HAP-1 (cell line): ENCODE data around the gene C21orf58.

Source experiments
- DNase-seq, 2 experiments: peaks; one replicate each; pipeline ENCODE4 v3.0.0-alpha.2; 2016 to 2020; ENCODE audit warnings: low spot score in 2 of 2
- H3K27me3 ChIP-seq: fragments of 250-450 bp; sonication (Bioruptor Pico); 2 replicates; pipeline ENCODE4 v1.5.1; 2020; ENCODE audit warnings: low read depth, mild to moderate bottlenecking, moderate library complexity
- H3K36me3 ChIP-seq: fragments of 250-450 bp; sonication (Bioruptor Pico); replicated peaks from 2 replicates; pipeline ENCODE4 v1.5.1; 2020; ENCODE audit warnings: mild to moderate bottlenecking
- H3K4me1 ChIP-seq: fragments of 250-450 bp; sonication (Bioruptor Pico); 2 replicates; pipeline ENCODE4 v1.5.1; 2020; ENCODE audit warnings: mild to moderate bottlenecking
- H3K4me3 ChIP-seq: fragments of 250-450 bp; sonication (Bioruptor Pico); 2 replicates; pipeline ENCODE4 v1.5.1; 2020; ENCODE audit warnings: mild to moderate bottlenecking, moderate library complexity
- H3K9me3 ChIP-seq: fragments of 250-450 bp; sonication (Bioruptor Pico); 2 replicates; pipeline ENCODE4 v1.5.1; 2020; ENCODE audit warnings: mild to moderate bottlenecking, moderate library complexity
- in situ Hi-C: fragments of 300-500 bp; cut with MboI; formaldehyde crosslinking; loops from 3 replicates; pipeline ENCODE4 v1.14.3; 2020; ENCODE audit warnings: low sequenced_read_pairs, inconsistent platforms, mixed read lengths

The C21orf58 gene

DNA sequence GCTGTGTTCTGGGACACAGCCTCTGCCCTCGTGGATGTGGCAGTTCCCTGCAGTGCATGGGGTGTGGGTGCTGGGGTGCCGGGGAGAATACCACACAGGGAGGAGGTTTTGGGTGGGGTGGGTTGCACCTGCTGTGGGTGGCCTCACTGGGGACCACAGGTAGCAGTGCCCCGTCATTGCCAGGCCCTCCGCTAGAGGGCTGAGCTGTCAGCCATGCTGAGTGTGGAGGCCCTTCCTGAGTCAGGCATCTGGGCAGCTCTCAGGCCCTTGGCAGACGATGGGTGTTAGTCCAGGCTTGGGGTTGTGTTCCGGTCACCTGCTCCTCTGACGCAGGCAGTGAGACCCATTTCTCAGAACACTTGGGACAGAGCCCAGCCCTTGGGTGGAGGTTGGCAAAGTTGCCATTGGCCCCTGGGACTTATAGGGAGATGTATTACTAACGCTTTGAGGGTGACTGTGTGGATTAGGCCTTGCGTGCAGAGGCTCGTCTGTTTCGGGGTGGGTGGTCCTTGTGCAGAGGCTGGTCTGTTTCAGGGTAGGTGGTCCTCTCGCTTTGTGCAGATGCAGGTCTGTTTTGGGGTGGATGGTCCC, 24.2 kb upstream of the C21orf58 start:
- no peaks in the 10 kb centered on the region for H3K27me3 ChIP-seq
- no peak for DNase-seq
- H3K4me3 ChIP-seq, result no peak overlapping the region
- peaks cover 63% of the 10 kb centered on the region for H3K36me3 ChIP-seq
- H3K4me1 ChIP-seq, result no peaks in the 10 kb centered on the region
- in situ Hi-C loops, result no loop called here
- H3K9me3 ChIP-seq, result no peaks in the 10 kb centered on the region

DNA sequence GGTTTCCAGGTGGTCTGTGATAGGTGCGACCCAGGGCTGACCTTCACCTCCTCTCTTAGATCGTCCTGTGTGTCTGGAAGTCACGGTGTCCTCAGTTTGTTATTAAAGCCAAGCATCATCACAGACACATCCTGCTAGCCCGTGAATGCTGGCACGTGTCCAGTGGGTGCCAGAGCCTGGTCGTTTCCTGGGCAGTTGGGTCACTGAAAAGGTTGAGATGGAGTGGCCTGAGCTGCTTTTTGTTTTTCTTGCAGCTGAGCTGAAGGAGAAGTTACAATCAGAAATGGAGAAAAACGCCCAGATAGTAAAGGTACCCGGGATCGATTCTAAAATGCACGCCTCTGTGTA, 23.5 kb upstream of the C21orf58 start:
- Histone ChIP-seq H3K27me3 (no peaks in the 10 kb centered on the region), H3K4me3 (no peak overlapping the region), H3K36me3 (peaks cover 56% of the 10 kb centered on the region), H3K4me1 (no peaks in the 10 kb centered on the region), H3K9me3 (no peaks in the 10 kb centered on the region)
- DNase-seq, result no peak
- in situ Hi-C loops, result no loop called here

DNA sequence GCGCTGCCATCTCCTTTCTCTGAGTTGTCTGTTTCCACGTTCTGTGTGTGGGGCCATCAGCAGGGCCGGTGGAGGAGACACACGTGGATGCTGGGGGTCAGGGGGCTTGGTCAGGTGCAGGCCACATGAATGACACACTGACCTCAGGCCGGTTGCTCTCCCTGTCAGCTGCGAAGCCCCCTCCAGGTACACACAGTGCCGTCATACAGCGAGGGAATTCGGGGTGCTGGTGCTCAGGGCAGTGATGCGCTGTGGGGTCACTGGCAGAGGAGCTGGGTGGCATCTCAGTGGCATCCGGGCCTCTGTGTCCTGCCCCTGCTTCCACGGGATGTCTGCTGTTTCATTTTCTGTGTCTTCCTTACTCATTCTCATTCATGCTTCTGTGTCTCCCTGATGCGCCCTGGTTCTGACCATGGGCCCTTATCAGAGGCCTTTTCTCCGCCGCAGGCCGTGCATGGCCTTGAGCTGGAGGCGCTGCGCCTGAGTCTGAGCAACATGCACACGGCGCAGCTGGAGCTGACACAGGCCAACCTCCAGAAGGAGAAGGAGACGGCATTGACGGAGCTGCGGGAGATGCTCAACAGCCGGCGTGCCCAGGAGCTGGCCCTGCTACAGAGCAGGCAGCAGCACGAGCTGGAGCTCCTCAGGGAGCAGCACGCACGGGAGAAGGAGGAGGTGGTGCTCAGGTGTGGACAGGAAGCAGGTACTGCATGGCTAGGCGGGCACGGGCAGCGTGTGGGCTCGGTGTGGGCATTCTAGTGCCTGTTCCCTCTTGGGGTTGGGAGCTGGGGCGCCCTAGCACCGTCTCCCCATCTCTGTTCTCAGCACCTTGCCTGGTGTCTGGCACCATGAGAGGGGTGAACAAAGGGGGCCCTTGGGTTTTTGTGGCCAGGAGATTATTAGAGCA, 22.9 kb upstream of the C21orf58 start:
- in situ Hi-C loops, result no loop called here
- no peaks in the 10 kb centered on the region for H3K4me1 ChIP-seq
- H3K36me3 ChIP-seq, result peaks cover 55% of the 10 kb centered on the region
- no peak overlapping the region for H3K4me3 ChIP-seq
- no peaks in the 10 kb centered on the region for H3K9me3 ChIP-seq
- no peak for DNase-seq
- H3K27me3 ChIP-seq, result no peaks in the 10 kb centered on the region

- Histone ChIP-seq H3K9me3 (no peaks in the 10 kb centered on the region), H3K4me1 (no peaks in the 10 kb centered on the region), H3K36me3 (peaks cover 51% of the 10 kb centered on the region), H3K4me3 (no peak overlapping the region), H3K27me3 (no peaks in the 10 kb centered on the region)
- in situ Hi-C loops, result no loop called here
- no peak for DNase-seq
Measured at GRCh38 chr21:46345861-46346260, 22.2 kb upstream of the C21orf58 start.

DNA sequence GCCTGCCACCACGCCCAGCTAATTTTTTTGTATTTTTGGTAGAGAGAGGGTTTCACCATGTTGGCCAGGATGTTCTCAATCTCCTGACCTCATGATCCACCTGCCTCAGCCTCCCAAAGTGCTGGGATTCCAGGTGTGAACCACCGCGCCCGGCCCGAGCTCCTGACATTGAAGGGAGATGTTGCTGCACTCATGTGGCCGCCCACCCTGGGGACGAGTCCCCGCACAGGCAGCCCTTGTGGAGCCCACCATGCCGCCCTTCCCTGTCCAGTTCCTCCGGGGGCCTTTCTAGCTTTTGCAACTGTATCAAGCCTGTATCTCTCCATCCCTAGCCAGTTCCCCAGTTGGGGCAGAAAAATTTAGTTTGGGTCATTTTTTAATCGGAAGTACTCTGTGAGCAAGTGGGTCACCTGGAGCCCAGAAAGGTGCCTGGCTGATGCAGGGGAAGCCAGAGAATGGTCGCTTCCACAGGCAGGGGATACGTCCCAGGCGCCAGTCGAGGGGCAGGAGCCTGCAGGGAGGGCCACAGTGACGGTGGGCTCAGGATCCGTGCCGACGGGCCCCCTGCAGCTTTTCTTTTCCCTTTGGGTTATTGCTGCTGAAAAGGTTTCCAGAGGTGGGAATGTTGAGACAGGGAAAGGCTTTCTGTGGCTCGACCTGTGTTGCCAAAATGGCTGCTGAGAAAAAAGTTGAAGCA, 20.7 kb upstream of the C21orf58 start:
- no peaks in the 10 kb centered on the region for H3K9me3 ChIP-seq
- DNase-seq, result no peak
- no peaks in the 10 kb centered on the region for H3K4me1 ChIP-seq
- H3K36me3 ChIP-seq, result peaks cover 48% of the 10 kb centered on the region
- in situ Hi-C loops, result no loop called here
- no peaks in the 10 kb centered on the region for H3K27me3 ChIP-seq
- H3K4me3 ChIP-seq, result no peak overlapping the region

DNA sequence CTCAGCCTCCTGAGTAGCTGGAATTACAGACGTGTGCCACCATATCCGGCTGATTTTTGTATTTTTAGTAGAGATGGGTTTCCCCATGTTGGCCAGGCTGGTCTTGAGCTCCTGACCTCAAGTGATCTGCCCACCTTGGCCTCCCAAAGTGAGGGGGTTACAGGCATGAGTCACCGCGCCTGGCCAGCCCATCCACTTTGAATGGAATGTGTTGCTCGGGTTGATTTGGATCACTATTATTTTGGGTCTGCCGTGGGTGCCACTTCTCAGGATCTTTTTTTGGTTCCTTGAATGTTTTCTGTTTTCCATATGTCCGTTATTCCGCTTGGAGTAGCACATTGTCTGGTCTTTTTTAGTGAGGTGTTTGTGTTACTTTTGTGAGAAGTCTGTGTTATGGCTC, 17.3 kb upstream of the C21orf58 start:
- Histone ChIP-seq H3K9me3 (no peaks in the 10 kb centered on the region), H3K27me3 (no peaks in the 10 kb centered on the region), H3K4me3 (no peak overlapping the region), H3K36me3 (peaks cover 54% of the 10 kb centered on the region), H3K4me1 (no peaks in the 10 kb centered on the region)
- no peak for DNase-seq
- in situ Hi-C loops, result no loop called here

DNA sequence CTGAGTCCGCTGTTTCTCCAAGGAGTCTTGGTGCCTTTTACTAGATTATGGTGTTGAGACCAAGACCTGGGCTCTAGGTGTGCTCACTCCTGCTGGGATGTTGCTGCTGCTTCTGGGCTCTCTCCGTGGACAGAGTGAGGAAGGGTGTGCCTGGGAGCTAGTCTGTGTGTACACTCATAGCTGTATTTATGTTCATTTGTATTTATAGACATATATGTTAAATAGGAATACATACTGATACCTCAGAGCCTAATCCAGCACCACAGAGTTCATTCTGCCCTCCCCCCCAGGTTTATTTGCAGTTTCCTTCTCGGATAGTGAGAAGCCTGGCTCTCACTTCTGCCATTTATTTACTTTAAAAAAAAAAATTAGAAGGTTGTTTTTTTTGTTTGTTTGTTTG, 12.9 kb upstream of the C21orf58 start:
- no peak overlapping the region for H3K4me3 ChIP-seq
- no peak for DNase-seq
- in situ Hi-C loops, result no loop called here
- no peaks in the 10 kb centered on the region for H3K27me3 ChIP-seq
- no peaks in the 10 kb centered on the region for H3K4me1 ChIP-seq
- H3K9me3 ChIP-seq, result no peaks in the 10 kb centered on the region
- peaks cover 63% of the 10 kb centered on the region for H3K36me3 ChIP-seq

DNA sequence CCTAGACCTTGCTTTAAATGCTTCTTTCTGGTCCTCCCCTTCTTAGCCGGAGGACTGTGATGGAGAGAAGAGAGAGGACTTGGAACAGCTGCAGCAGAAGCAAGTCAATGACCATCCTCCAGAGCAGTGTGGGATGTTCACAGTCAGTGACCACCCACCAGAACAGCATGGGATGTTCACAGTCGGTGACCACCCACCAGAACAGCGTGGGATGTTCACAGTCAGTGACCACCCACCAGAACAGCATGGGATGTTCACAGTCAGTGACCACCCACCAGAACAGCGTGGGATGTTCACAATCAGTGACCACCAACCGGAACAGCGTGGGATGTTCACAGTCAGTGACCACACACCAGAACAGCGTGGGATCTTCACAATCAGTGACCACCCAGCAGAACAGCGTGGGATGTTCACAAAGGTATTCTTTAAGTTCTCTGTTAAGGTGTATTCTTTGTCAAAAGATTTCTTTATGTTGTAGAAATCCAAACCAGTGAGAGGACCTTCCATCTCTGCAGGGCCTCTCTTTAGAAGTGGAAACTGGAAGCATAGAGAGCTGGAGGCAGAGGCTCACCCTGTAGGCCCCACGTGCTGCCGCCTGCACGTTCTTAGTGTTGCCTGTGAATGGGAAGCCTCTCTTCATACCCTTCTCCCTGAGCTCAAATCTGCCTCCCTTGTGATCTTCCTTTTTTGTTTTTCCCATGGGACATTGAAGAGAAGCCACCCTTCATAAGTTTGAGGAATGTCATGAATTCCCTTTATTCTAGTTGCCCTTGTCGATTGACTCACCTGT, 10.9 kb upstream of the C21orf58 start:
- DNase-seq, result no peak
- H3K4me3 ChIP-seq, result no peak overlapping the region
- no peaks in the 10 kb centered on the region for H3K4me1 ChIP-seq
- H3K9me3 ChIP-seq, result no peaks in the 10 kb centered on the region
- in situ Hi-C loops, result no loop called here
- H3K27me3 ChIP-seq, result no peaks in the 10 kb centered on the region
- peaks cover 71% of the 10 kb centered on the region for H3K36me3 ChIP-seq

DNA sequence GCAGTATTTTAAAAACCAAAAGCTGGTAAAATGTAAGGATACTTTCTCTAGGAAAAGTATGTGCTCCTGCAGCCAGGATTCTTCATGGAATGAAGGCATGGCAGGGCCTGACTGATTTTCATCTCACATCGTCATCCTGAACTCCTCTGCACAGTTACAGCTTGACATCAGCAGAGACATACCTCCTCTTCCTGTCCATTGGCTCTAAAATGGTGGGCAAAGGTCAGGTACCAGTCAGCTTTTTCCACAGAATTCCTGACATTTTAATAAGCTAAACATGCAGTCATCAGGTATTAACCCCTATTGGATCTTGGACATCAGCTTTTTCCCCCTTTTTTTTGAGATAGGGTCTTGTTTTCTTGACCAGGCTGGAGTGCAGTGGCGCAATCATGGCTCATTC, 6.1 kb upstream of the C21orf58 start:
- H3K36me3 ChIP-seq, result peaks cover 48% of the 10 kb centered on the region
- DNase-seq, result no peak
- H3K27me3 ChIP-seq, result no peaks in the 10 kb centered on the region
- H3K4me1 ChIP-seq, result no peaks in the 10 kb centered on the region; the same call in none of the 2 replicates
- in situ Hi-C loops, result no loop called here
- no peaks in the 10 kb centered on the region for H3K9me3 ChIP-seq
- no peak overlapping the region for H3K4me3 ChIP-seq

- H3K27me3 ChIP-seq, result no peaks in the 10 kb centered on the region
- peaks cover 51% of the 10 kb centered on the region for H3K36me3 ChIP-seq
- DNase-seq, result no peak
- in situ Hi-C loops, result no loop called here
- H3K4me1 ChIP-seq, result no peaks in the 10 kb centered on the region; the same call in none of the 2 replicates
- no peaks in the 10 kb centered on the region for H3K9me3 ChIP-seq
- H3K4me3 ChIP-seq, result no peak overlapping the region
Measured at GRCh38 chr21:46328151-46328550, 4.5 kb upstream of the C21orf58 start.

DNA sequence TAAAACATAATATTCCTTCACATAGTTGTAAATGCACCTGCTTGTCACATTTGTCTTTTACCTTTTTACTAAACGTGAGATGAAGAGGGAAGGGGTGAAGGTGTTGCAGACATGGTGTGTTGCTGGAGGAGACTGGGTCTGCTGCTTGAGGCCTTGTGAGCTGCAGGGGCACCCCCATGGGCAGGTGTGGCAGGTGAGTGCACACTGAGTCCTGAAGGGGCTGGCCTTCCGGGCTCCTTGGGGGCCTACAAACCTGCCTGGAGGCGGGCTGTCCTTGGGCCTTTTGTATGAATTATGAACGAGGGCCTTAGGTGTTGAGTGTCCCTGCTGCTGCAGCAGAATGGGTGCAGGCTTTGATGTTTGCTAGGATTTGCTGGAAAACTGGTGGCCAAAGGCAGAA, 4.0 kb upstream of the C21orf58 start:
- no peak overlapping the region for H3K4me3 ChIP-seq
- DNase-seq, result no peak
- H3K27me3 ChIP-seq, result no peaks in the 10 kb centered on the region
- H3K4me1 ChIP-seq, result no peaks in the 10 kb centered on the region; the same call in none of the 2 replicates
- no peaks in the 10 kb centered on the region for H3K9me3 ChIP-seq
- H3K36me3 ChIP-seq, result peaks cover 52% of the 10 kb centered on the region
- in situ Hi-C loops, result no loop called here

DNA sequence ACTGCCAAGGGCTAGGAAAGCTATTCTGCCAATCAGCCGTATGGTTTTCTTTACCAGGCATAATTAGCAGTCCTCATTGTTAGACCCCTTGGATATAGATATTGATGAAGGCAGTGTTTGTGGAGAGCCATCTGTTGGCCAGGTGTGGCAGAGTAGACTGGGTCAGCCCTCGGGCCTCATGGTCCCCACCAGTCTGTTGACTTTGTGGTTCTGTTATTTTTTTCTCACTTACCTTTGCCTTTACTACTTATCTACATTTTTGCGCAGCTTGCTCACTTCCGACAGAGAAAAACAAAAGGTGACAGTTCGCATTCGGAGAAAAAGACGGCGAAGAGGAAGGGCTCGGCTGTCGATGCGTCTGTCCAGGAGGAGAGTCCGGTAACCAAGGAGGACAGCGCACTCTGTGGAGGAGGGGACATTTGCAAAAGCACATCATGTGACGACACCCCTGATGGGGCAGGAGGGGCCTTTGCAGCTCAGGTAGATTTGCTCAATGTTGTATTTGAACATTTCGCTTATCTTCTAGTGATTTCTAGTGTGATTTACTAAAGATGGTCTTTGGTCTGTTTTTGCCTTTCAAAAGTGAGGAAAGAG, 2.5 kb upstream of the C21orf58 start:
- no peaks in the 10 kb centered on the region for H3K27me3 ChIP-seq
- no peak overlapping the region; the same call in 1 of the 2 replicates for H3K4me3 ChIP-seq
- peaks cover 51% of the 10 kb centered on the region for H3K36me3 ChIP-seq
- DNase-seq, result no peak
- H3K9me3 ChIP-seq, result no peaks in the 10 kb centered on the region
- in situ Hi-C loops, result no loop called here
- no peaks in the 10 kb centered on the region; the same call in none of the 2 replicates for H3K4me1 ChIP-seq
